GM18519 (cell line): Measurements from ENCODE around the gene KIF3A.

ENCODE experiments used
- ATAC-seq: cut with Tn5 transposase; IDR thresholded peaks from one replicate; pipeline ENCODE4 v1.9.1; 2021; ENCODE audit warnings: mild to moderate bottlenecking, moderate library complexity; ENCODE audit not compliant: unreplicated experiment, low FRiP score

KIF3A gene

DNA sequence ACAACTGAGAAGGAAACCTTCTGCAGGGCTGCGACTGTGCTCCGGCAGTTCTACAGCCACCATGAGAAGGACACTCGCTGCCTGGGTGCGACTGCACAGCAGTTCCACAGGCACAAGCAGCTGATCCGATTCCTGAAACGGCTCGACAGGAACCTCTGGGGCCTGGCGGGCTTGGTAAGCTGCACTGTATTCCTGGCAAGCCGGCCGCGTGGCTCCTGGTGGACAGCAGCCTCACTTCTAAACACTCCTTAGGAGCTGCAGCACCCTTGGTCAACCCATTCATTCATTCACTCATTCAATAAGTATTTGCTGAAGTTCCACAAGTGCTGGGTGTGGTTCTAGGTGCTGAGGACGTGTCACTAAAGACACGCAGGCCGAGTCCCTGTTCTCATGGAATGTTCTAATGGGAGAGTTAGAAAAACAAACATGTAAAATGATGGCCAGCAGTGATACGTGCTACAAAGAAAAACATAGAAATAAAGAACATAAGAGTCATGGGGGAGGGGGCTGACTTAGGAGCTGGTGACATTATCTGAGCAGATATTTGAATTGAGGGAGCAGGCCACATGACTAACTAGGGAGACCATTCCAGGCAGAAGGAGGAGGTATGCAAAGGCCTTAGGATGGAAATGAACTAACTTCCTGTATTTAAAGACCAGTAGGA lies 57.5 kb downstream of the KIF3A start:
- ATAC-seq: no peak

DNA sequence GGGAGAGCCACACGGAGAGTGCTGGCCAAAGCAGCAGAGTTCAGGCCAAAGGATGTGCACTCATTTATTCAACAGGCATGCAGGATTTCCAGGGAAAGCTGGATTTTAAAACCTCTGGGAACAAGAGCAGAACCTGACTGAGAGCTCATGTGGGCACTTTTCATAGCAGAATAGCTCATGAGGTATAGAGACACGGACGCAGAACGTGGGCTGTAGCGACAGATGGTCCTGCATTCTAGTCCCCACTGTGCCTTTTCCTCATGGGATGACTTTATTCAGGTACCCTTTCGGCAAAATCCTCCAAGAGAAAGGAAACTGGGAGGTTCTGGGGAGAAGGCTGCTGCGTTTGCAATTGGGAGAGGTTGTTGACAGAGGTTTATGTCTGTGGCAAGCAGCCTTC lies 58.2 kb downstream of the KIF3A start:
- ATAC-seq: no peak

DNA sequence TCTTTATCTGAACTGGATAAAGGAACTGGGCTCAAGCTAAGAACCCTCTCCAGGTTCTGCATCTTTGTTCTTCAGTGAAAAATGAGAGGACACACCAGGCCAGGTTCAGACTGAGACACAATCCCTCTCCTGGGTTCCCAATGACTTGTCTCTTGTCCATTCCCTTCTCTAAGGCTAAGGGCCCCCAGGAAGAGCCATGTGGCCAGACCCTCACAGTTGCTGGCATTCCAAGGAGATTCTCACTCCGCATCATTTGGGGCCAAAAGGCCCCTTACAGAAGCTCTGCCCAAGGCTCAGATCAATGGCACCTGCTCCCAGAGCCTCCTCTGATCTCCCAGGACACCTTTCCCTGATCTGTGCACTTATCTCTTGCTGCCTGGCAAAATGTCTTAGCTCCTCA lies 58.6 kb downstream of the KIF3A start:
- ATAC-seq: no peak

DNA sequence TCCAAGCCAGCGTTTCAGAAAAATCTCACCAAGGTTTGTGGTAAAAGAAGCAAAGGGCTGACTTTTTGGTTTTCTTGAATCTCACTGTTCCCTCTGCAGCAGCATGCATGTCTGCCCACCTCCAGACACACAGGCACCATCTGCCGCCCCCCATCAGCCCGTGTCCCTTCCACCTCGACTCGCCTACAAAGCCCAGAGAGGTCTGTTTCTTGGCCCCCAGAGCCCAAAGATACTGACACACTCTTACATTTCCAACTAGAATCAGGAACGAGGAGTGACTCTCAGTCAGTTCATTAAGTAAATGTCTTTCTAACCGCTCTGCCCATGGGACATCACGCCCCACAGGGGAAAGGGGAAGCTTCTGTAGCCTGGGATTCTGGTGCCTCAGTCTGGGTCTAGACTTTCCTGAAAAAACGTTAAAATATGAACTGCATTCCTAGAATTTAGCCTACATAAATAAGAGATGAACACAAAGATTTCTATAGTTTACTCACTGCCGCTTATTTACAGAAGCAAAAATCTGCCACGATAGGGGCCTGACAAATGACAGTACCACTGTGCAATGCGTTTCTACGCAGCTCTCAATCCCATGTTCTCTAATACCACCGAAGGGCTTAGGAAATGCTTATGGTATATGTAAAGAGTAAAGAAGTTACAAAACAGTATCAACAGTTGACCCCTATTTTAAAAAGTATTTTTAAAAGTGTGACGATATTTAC lies 59.5 kb downstream of the KIF3A start:
- ATAC-seq: no peak

DNA sequence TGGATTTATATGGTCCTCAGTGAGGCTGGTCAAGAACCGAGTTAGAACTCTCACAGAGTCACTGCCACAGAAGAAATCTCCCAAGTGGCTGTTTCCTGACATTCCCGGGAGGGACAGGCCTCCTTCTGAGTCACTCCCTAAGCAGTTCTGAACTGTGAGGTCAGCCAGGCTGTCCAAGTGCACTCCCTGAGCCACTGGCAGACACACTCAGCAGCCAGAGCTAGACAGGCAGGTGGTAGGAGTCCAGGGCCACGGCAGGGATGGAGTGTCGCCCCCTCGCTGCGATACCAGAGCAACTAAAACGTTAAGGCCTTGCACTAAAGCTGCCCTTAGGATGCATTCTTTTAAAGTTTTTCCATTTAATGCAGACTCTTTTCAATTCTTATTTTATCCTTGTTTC lies 60.2 kb downstream of the KIF3A start:
- no peak for ATAC-seq

DNA sequence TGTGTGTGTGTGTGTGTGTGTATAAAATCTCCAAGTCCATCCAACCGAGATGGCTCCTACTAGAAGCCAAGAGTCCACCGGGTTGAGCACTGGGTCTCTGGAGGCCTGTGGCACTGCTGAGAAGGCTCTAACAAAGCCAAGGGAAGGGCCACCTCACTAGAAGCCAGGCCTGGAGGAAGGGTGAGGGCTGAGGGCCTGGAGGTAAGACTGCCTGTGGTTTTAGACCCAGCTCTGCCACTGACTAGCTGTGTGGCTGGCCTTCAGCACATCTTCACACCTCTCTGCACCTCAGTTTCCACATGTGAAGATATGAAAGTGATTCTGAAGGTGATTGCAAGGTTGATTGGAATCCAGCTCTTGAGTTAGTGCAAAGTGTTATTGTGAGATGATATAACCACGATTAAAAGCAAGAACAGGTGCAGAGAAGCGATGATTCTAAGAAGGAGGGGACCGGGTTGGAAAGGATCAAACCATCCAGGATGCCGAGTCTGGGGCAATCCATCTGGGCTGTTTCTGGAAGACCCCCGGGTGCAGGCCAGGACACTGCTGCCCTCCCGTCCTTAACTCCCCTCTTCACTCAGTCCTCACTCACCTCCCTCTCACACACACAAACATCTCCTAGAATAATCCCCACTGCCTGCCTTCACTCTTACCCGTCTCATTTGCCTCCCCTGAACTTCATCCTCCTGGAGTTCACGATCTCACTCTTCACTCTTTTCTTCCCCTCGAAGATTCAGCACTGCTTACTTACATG lies 61.2 kb downstream of the KIF3A start:
- no peak for ATAC-seq

DNA sequence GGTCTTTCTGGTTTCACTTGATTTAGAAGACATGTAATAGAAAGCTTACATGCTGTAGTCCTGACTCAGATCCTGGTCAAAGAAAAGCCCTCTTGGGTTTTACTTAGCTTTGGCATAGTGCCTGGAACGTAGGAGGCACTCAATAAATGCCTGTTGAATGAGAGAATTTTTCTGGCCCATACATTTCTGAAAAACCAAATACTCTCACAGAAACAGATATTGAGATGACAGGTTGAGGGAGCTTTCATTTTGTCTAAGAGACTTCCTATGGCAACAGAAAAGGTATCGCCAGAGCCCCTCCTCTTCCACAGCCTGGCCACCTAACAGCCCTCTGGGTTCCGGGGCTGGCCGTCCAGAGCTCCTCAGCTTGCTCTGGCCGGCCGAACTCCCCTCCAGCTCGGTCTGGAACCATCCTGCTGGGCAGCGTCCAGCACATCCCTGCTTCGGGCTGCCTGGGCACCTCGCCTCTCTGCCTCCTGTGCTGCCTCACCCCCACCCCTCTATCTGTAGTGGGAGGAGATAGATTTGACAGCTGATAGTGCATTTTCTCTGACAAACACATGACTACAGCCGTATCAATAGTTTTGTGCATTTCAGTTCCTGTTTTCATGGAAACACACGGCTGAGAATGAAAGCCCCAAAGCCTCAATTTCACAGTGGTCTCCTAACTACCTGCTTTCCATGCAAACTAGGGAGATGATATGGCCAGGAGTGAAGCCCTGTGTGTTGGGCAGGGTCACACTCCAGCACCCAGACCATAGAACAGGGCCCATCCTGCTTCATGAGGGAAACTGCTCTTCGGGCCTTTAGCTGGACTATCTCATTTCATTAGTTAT lies 62.5 kb downstream of the KIF3A start:
- ATAC-seq: peak; percentile 64

DNA sequence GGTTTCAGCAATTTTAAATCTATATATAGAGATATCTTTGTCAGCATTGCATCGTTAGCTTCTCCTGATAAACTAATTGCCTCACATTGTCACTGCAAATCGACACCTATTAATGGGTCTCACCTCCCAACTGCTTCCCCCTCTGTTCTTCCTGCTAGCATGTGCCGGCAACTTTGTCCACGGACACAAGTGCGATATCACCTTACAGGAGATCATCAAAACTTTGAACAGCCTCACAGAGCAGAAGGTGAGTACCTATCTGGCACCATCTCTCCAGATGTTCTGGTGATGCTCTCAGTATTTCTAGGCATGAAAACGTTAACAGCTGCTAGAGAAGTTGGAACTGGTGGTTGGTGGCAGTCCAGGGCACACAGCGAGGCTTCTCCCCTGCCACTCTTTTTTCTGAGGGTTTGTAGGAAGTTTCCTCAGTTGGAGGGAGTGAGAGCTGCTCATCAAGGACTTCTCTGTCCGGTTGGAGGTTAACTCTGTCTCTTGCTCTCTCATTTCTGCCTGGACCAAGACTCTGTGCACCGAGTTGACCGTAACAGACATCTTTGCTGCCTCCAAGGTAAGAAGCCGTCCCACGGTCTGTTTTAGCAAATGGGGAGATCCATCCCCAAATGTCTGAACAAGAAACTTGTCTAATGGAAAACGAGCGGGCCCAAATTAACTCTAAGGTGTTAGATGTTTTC lies 63.3 kb downstream of the KIF3A start, which contains the start of gene IL4:
TSS of gene IL4 (plus strand) at position 51 of the 692 bp plus-strand sequence. CDS start at position 113, 62 bp downstream.
- no peak for ATAC-seq

DNA sequence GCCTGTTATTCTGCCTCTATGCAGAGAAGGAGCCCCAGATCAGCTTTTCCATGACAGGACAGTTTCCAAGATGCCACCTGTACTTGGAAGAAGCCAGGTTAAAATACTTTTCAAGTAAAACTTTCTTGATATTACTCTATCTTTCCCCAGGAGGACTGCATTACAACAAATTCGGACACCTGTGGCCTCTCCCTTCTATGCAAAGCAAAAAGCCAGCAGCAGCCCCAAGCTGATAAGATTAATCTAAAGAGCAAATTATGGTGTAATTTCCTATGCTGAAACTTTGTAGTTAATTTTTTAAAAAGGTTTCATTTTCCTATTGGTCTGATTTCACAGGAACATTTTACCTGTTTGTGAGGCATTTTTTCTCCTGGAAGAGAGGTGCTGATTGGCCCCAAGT lies 63.9 kb downstream of the KIF3A start:
- no peak for ATAC-seq

DNA sequence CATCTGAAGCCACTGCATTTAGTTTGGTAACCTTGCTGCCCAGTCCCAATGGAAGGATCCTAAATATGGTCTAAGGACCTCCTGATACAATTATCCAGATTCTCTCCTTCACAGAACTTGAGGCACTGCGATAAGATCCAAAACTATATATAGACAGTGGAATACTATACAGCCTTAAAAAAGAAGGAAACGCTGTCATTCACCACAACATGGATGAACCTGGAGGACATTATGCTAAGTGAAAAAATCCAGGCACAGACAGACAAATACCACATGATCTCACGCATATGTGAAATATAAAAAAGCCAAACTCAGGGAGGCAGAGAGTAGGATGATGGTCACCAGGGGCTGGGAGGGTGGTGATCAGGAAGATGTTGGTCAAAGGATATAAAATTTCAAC lies 66.3 kb downstream of the KIF3A start:
- ATAC-seq: no peak

DNA sequence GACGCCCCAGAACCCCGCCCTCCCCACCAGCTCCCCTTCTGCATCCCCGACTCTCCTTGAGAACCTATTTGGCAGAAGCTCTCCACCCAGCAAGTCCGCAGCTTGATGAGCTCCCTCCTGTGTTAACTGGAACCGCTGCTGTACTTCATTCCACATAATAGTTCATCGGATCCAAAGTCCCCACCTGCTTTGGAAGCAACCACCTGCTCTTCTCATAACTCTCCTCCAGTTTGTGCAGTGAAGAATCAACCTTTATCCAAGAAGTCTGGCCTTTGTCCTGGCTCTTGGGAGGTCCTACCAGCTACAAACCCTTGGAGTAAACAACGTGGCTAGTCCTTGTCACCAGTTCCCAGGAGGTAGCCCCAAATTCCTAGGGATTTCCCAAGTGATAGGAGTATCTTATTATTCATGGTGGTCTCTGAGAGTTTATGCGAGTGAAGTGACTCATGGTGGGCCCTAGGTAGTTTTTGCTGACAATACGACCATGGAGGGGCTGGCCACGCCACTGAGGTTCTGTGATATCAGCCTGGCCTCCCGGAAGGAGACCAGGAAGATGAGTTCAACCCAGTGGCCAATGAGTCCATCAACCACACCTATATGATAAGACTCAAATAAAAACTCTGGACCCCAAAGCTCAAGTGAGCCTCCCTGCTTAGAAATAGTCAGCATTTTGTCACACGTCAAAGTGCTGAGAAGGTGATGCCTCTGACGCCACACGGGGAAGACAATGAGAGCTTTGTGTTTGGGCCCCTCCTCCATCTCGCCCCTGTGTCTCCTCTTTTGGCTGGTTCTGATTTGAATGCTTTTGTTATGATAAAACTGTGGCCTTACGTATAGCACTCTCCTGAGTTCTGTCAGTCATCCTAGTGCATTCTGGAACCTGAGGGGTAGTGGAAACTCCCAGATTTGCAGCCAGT lies 67.1 kb downstream of the KIF3A start:
- ATAC-seq: no peak

DNA sequence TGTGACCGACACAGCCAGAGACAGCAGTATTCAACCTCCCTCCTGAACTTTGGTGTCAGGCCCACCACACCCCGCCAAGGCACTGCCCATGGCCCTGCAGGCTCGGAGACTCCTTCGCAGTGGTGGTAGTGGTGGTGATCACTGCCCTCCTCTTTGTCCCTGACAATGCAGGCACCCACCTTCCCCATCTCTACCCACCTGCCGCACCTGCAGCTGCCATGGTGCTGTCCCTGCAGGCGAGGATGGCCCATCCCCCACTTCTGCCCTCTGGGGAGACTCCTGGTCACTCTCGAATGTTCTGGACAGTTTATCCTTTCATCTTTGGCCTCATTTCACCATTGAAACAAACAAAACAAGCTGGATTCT lies 67.9 kb downstream of the KIF3A start:
- ATAC-seq: no peak

DNA sequence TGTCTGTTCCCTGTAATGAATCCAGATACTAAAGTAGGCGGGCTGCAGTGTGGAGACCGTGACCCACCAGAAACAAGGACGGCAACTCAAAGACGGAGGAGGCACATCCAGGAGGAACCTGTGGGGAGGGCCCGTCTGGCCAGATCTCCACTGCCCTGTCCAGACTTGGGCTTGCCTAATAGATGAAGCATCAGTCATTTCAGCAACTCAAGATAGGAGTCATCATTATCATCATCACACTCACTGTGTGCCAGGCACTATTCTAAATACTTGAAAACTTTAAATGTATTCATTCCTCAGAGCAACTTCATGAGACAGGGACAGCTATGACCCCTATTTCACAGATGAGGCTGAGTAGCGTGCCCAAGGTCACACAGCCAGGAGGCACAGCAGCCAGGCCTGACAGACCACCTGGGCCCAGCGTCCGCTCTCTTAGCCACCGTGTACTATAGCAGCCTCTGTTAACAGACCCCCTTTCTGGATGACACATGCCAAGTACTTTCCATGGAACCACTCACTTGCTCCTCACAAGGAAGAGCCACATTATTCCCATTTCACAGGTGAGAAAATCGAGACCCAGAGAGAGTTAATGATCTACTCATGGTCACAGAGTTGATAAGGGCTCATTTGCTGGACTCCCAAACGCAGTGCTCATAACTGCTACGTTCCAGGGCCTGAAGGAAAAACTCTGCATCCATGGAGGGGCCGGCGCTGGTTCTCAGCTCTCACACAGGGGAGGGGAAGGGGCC lies 68.5 kb downstream of the KIF3A start:
- ATAC-seq: no peak

DNA sequence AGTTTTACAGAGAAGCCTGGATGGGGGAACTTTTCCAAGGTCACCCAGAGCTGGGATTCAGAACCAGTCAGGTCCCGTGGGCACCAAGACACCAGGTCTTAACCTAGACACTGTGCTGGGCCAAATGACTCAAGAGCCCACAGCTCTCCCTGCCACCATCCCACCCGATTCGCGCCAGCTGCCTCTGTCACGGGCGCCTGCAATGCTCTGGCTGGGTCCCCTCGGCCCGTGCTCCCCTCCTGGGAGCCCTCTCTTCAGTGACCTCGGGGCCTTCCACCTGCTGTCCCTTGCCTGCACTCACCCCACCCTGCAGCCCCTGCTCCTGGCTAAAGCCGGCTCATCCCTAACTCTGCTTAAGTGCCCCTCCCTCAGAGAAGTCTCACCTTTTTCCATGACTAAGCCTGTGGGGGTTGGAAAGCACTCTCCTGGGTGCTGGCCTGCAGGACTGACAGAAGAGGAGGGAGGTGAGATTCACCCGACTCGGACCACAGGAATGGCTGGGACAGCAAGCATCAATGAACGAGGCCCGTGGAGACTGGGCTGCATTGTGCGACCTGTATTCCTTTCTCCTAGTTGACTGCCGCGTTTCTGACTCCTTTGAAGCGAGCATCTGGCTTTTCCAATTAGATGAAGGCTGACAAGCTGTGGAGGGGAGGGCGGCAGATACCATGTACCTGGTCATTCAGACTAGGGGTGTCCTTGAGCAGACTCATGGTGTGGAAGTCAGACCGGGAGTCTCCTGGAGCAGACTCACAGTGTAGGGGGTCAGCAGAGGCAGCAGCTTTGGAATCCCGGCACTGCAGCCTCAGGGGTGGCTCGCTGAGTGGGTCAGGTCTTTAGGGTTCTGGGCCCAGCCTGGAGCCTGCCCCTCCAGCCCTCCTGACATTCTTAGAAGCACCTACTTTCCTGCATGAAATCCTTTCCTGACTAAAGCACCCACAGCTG lies 69.3 kb downstream of the KIF3A start:
- ATAC-seq: no peak

DNA sequence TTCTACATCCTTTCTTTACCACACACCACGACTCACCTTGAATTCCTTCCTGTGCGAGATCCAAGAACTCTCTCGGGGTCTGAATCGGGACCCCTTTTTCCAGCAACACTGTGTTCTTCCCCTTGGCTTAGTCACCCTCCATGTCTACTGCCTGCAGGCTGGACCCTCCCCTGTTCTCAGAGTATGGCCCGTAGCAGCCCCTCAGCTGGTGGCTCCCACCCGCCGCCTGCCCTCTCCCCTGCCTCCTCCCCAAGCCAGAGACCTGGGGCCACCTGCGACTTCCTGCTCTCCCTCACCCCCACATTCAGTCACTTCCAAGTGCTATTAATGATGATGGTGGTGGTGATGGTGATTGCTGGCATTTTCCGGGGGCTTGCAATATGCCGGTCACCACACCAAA lies 70.0 kb downstream of the KIF3A start:
- ATAC-seq: no peak

DNA sequence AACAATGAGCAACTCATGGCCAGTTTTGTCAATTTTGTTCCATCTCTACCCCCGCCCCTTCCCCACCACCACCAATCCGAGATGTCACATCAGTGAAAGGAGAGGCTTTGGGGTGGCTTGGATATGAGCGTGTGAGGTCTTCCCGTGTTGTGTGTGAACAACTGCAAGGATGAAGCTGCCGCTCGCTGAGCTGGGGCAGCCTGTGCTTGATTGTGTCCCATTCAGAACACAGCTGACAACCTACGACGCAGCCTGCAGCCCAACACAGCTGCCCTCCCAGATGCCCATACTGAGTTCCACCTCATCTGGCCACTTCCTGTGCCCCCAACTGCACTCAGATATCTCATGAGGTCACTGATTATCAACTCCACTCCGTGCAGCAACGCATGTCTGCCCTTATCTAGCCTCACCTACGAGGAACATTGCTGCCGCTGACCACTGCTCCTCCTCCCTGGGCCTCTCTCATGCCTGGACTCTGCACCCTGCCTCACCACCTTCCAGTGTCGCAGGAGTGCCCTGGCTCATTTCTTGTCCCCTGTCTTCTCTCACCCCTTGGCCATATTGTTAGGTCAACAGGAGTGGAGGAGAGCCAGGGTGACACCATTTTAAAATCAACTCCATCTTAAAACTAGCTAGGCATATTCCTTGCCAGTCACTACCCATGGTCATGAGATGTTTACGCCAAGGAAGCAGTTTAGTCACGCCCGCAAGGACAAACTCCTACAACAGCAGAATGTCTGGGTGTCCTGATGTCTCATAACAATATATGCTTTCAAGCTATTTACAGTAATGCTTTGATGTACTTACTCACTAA lies 70.8 kb downstream of the KIF3A start:
- no peak for ATAC-seq
